GM12872 (cell line): ENCODE results near the gene LACTB.

ENCODE experiments used
- CTCF ChIP-seq: IDR thresholded peaks from 3 replicates; pipeline ENCODE4 v1.5.1; 2011; ENCODE audit warnings: low read depth, mild to moderate bottlenecking, low read length, moderate library complexity; ENCODE audit not compliant: insufficient read depth

The LACTB gene

GRCh38 chr15:63084806-63085205, 36.9 kb upstream of the LACTB start:
- TF ChIP-seq CTCF, result no peak

DNA sequence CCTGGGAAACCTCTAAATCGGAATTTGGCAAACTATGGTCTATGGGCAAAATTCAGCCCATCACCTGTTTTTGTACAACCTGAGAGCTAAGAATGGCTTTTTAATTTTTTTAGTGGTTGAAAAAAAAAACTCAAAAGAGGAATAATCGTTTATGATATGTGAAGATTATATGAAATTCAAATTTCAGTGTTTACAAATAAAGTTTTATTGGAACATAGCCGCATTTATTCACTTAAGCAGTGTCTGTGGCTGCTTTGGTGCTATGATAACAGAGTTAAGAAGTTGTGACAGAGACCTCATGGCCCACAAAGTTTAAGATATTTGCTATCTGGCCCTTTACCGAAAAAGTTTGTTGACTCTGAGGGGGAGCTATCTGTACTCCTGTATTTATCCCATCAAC, 36.4 kb upstream of the LACTB start:
- TF ChIP-seq CTCF, result no peak

GRCh38 chr15:63086271-63086670, 35.4 kb upstream of the LACTB start:
- TF ChIP-seq CTCF, result no peak

DNA sequence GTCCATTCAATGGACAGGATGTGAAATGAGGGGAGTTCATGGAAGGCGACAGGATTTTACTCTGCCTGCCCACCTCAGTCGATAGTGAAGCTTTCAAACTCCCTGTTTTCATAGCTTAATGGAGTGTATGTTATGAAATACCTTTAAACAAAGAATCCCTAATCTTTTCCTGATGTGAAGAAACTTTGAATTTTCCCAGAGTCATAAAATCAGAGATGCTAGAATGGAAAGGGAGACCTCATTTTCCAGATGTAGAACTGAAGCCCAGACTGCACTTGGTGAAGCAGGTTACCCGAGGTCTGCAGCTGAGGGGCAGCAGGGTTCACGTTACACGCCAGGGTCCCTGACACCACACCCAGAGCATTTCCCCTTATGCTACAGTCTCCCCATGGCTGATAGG, 34.7 kb upstream of the LACTB start:
- TF ChIP-seq CTCF, result no peak

DNA sequence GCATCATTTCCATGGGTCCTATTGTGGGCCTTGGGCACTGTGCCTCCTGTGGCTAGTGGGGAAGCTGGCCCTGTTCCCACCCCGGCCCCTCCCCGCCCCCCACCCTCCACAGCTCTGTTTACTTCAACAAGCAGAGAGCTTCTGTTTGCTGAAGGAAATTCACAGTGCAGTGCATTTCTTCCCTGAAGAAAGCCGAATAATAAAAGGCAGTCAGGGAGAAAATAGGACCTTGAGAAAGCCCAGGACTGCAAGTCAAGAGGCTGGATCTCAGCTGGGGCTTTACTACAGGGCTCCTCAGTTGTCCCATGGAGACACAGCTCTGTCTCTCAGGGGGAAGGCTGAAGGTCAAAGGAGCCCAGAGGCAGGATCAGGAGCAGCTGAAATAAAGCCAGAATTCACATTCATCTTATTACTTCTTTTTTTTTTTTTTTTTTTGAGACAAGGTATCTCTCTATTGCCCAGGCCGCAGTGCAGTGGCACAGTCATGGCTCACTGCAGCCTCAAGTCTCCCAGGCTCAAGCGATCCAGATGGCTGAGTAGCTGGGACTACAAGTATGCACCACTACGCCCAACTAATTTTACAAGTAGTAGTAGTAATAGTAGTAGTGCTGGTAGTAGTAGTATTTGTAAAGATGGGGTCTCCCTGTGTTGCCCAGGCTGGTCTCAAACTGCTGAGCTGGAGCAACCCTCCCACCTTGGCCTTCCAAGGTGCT, 33.0 kb upstream of the LACTB start:
- no peak for TF ChIP-seq CTCF

DNA sequence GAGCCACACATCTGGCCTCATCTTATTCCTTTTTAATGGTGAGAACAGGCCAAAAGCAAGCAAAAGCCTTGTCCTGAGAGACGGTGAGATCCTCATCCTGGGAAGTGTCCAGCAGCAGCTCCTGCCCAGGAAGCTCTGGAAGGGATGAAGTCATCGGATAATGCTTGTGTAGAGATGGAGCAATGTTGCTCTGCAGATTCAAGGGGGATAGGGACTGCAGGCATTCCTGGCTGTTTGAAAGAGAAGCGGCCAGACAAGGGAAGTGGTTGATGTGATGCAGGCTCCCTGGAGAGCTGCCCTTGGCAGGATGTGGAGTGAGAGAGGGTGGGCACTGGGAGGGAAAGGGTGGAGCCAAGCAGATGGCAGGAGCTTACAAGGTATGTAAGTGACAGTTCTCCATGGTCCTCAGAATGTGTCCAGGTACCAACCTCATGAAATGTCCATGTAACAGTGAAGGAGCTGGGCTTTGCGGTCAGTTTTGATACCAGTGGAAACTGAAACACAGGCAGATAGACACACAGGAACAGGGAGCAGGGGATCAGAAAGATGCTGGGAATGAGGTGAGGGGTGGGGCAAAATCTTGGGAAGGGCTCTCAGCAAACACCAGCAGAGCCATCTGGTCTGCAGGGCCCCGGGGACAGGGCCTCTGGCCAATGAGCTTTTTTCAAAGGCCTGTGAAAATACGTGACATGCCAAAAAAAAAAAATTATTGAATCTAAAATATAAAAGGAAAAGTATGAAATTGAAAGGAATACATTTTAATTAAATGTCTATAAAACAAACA, 32.2 kb upstream of the LACTB start:
- no peak for TF ChIP-seq CTCF

- no peak for TF ChIP-seq CTCF
Measured at GRCh38 chr15:63090472-63090871, 31.2 kb upstream of the LACTB start.
